ENCODE data around the gene ADGRV1.

DNA sequence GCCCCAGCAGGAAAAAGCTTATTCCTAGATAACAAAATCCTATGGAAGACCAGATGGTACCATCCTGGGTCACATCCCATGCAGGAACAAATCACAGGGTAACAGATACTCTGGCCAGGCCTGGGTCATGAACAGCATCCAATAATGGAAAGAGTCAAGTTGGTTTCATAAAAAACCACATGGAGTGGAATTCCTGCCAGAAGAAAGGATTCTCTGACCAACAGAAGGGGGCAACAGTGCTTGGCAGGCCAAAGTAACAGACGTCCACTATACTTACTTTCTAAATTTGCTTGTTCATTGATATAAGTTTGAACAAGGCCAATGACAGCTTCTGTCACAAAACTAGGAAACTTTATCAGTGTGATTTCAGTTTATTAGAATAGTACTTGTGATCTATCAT is 551.0 kb downstream of the ADGRV1 start:
- TF ChIP-seq, protein P1, sequence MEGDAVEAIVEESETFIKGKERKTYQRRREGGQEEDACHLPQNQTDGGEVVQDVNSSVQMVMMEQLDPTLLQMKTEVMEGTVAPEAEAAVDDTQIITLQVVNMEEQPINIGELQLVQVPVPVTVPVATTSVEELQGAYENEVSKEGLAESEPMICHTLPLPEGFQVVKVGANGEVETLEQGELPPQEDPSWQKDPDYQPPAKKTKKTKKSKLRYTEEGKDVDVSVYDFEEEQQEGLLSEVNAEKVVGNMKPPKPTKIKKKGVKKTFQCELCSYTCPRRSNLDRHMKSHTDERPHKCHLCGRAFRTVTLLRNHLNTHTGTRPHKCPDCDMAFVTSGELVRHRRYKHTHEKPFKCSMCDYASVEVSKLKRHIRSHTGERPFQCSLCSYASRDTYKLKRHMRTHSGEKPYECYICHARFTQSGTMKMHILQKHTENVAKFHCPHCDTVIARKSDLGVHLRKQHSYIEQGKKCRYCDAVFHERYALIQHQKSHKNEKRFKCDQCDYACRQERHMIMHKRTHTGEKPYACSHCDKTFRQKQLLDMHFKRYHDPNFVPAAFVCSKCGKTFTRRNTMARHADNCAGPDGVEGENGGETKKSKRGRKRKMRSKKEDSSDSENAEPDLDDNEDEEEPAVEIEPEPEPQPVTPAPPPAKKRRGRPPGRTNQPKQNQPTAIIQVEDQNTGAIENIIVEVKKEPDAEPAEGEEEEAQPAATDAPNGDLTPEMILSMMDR (IDR thresholded peaks at IDR 0.05; ENCODE audit: low read depth, low read length, poor library complexity, severe bottlenecking), result no peak
- no peak for TF ChIP-seq EZH2phosphoT487 (IDR thresholded peaks at IDR 0.05; ENCODE audit: borderline replicate concordance, low read length)

Measured in DOHH2 (cell line).